SK-N-SH (cell line): ENCODE data around the gene SCAF11. TPM values are rescaled to one million over a fixed set of nuclear protein-coding genes. Genes with fewer than 3 reads are reported as not detected.

Experiments
- CTCF ChIA-PET: fragments of 300-600, 350-600 bp; formaldehyde crosslinking; extraction: SDS; loops from one replicate; lab custom pipeline; 2021; lab: Yijun Ruan, JAX
- POLR2A ChIA-PET: fragments of 350-600 bp; sonication (Branson Sonifier 250); formaldehyde crosslinking; extraction: SDS; loops from one replicate; lab custom pipeline; 2020; ENCODE audit warnings: antibody characterized with exemption, inconsistent platforms; lab: Yijun Ruan, JAX
- DNase-seq: peaks from one replicate; pipeline ENCODE4 v3.0.0; 2012
- H2AFZ ChIP-seq: fragments of 200-600 bp; sonication (generic); 2 replicates; pipeline ENCODE4 v1.8.1; 2016; ENCODE audit warnings: antibody characterized with exemption, mild to moderate bottlenecking, low read depth
- H3F3A ChIP-seq: fragments of 200-600 bp; sonication (generic); replicated peaks from 2 replicates; pipeline ENCODE3; 2016; ENCODE audit warnings: antibody characterized with exemption, mild to moderate bottlenecking; ENCODE audit not compliant: insufficient read depth
- H3K27ac ChIP-seq, 2 experiments: fragments of 200-500 bp in 1 of 2; fragments of 200-600 bp in 1 of 2; sonication (Bioruptor generic) in 1 of 2; sonication (generic), shearing (Covaris generic) in 1 of 2; 2 replicates each; pipeline versions ENCODE4 v1.5.1 to v1.6.1; 2014 to 2016; ENCODE audit warnings: low read depth in 2 of 2, inconsistent platforms in 1 of 2, low read length in 1 of 2, mild to moderate bottlenecking in 1 of 2, mixed read lengths in 1 of 2
- H3K27me3 ChIP-seq: fragments of 200-600 bp; sonication (generic), shearing (Covaris generic); 2 replicates; pipeline ENCODE4 v1.6.1; 2016; ENCODE audit warnings: mixed run types; ENCODE audit not compliant: insufficient read depth
- H3K36me3 ChIP-seq, 2 experiments: fragments of 200-500 bp in 1 of 2; fragments of 200-600 bp in 1 of 2; sonication (Bioruptor generic) in 1 of 2; sonication (generic) in 1 of 2; replicated peaks in 1 of 2; 2 replicates each; pipeline versions ENCODE3 to v1.5.1; 2014 to 2016; ENCODE audit warnings: low read length in 1 of 2, mild to moderate bottlenecking in 1 of 2; ENCODE audit not compliant: insufficient read depth in 2 of 2, control insufficient read depth in 1 of 2
- H3K4me1 ChIP-seq, 2 experiments: fragments of 200-500 bp in 1 of 2; fragments of 200-600 bp in 1 of 2; sonication (Bioruptor generic) in 1 of 2; sonication (generic), shearing (Covaris generic) in 1 of 2; 2 replicates each; pipeline versions ENCODE4 v1.5.1 to v1.6.1; 2014 to 2016; ENCODE audit warnings: low read depth in 1 of 2, low read length in 1 of 2, mixed run types in 1 of 2; ENCODE audit not compliant: insufficient read depth in 2 of 2, control insufficient read depth in 1 of 2
- H3K4me2 ChIP-seq: fragments of 200-600 bp; sonication (generic), shearing (Covaris generic); 2 replicates; pipeline ENCODE4 v1.6.1; 2017; ENCODE audit warnings: mixed run types
- H3K4me3 ChIP-seq, 2 experiments: fragments of 200-500 bp in 1 of 2; fragments of 200-600 bp in 1 of 2; sonication (Bioruptor generic) in 1 of 2; sonication (generic), shearing (Covaris generic) in 1 of 2; 2 replicates each; pipeline versions ENCODE4 v1.5.1 to v1.8.1; 2014 to 2016; ENCODE audit warnings: low read depth in 2 of 2, inconsistent platforms in 1 of 2, low read length in 1 of 2, mild to moderate bottlenecking in 1 of 2, mixed read lengths in 1 of 2, moderate library complexity in 1 of 2
- H3K79me2 ChIP-seq: fragments of 200-600 bp; sonication (generic); 2 replicates; pipeline ENCODE4 v1.8.1; 2017; ENCODE audit warnings: mild to moderate bottlenecking; ENCODE audit not compliant: insufficient read depth
- H3K9ac ChIP-seq: fragments of 200-600 bp; sonication (generic); 2 replicates; pipeline ENCODE4 v1.6.1; 2017; ENCODE audit warnings: mixed run types
- H3K9me2 ChIP-seq: fragments of 200-600 bp; sonication (generic); 2 replicates; pipeline ENCODE4 v1.6.1; 2017; ENCODE audit warnings: mixed run types
- H3K9me3 ChIP-seq: fragments of 200-600 bp; sonication (generic); 2 replicates; pipeline ENCODE4 v1.6.1; 2017; ENCODE audit warnings: mixed run types, mild to moderate bottlenecking, moderate library complexity
- H4K20me1 ChIP-seq: fragments of 200-600 bp; sonication (generic); 2 replicates; pipeline ENCODE4 v1.6.1; 2017; ENCODE audit warnings: mild to moderate bottlenecking, mixed run types; ENCODE audit not compliant: insufficient read depth
- CHD2 ChIP-seq: fragments of 150-350 bp; IDR thresholded peaks from 2 replicates; pipeline ENCODE4 v1.6.1; 2018; ENCODE audit warnings: low read length; ENCODE audit not compliant: partially characterized antibody
- CTCF ChIP-seq: fragments of 200-600 bp; sonication (generic); IDR thresholded peaks from 2 replicates; pipeline ENCODE4 v1.6.1; 2017; ENCODE audit warnings: antibody characterized with exemption, mild to moderate bottlenecking, moderate library complexity
- ELF1 ChIP-seq: IDR thresholded peaks from 2 replicates; pipeline ENCODE4 v1.4.0; 2012
- EP300 ChIP-seq, 2 experiments: IDR thresholded peaks; 2 replicates each; pipeline versions ENCODE4 v1.4.0 to v1.6.1; 2012; ENCODE audit warnings: borderline replicate concordance in 1 of 2, low read depth in 1 of 2, low read length in 1 of 2
- EZH2phosphoT487 ChIP-seq: fragments of 200-600 bp; sonication (generic); IDR thresholded peaks from 2 replicates; pipeline ENCODE4 v1.6.1; 2017; ENCODE audit warnings: low read depth, mixed run types, mild to moderate bottlenecking, antibody characterized with exemption, moderate library complexity, borderline replicate concordance
- GABPA ChIP-seq: IDR thresholded peaks from 2 replicates; pipeline ENCODE4 v1.4.0; 2012; ENCODE audit warnings: low read depth, mild to moderate bottlenecking
- GATA2 ChIP-seq: sonication (generic); formaldehyde crosslinking; IDR thresholded peaks from 2 replicates; pipeline ENCODE4 v1.5.0; 2020; ENCODE audit warnings: mild to moderate bottlenecking, missing genetic modification reagents
- JUND ChIP-seq: IDR thresholded peaks from 2 replicates; pipeline ENCODE4 v1.4.0; 2012
- MAX ChIP-seq: IDR thresholded peaks from 2 replicates; pipeline ENCODE4 v1.4.0; 2012; ENCODE audit warnings: low read depth
- MXI1 ChIP-seq: IDR thresholded peaks from 2 replicates; pipeline ENCODE4 v1.6.1; 2012; ENCODE audit warnings: mild to moderate bottlenecking, low read depth, low read length, improper control_type of control experiment
- NRF1 ChIP-seq: IDR thresholded peaks from 2 replicates; pipeline ENCODE4 v1.6.1; 2012; ENCODE audit warnings: low read depth, mild to moderate bottlenecking, low read length
- RAD21 ChIP-seq: IDR thresholded peaks from 2 replicates; pipeline ENCODE4 v1.6.1; 2012; ENCODE audit warnings: mild to moderate bottlenecking, low read length
- RFX5 ChIP-seq: IDR thresholded peaks from 2 replicates; pipeline ENCODE4 v1.6.1; 2012; ENCODE audit warnings: mild to moderate bottlenecking, improper control_type of control experiment, low read length
- RXRA ChIP-seq: IDR thresholded peaks from 2 replicates; pipeline ENCODE4 v1.4.0; 2012; ENCODE audit warnings: low read depth, mild to moderate bottlenecking, borderline replicate concordance
- SIN3A ChIP-seq: IDR thresholded peaks from 2 replicates; pipeline ENCODE4 v1.6.1; 2012; ENCODE audit warnings: low read depth, mild to moderate bottlenecking, low read length, moderate library complexity, borderline replicate concordance
- SMC3 ChIP-seq: IDR thresholded peaks from 2 replicates; pipeline ENCODE4 v1.6.1; 2012; ENCODE audit warnings: low read depth, low read length, improper control_type of control experiment
- TAF1 ChIP-seq: IDR thresholded peaks from 2 replicates; pipeline ENCODE4 v1.6.1; 2012; ENCODE audit warnings: low read depth, mild to moderate bottlenecking, low read length, moderate library complexity, borderline replicate concordance
- TCF12 ChIP-seq: IDR thresholded peaks from 2 replicates; pipeline ENCODE4 v1.4.0; 2012
- USF1 ChIP-seq: IDR thresholded peaks from 2 replicates; pipeline ENCODE4 v1.4.0; 2012; ENCODE audit warnings: low read depth, borderline replicate concordance
- USF2 ChIP-seq: fragments of 150-350 bp; IDR thresholded peaks from 2 replicates; pipeline ENCODE4 v1.6.1; 2017; ENCODE audit warnings: antibody characterized with exemption, low read length, low read depth, borderline replicate concordance
- WGBS: methylation state at CpG from one replicate; pipeline ENCODE4 v1.1.6; 2017; ENCODE audit warnings: low lambda C conversion rate; 5-methylcytosine and 5-hydroxymethylcytosine counted together
- polyA plus RNA-seq, 3 experiments: library from polyadenylated mRNA; depleted of rRNA; stranded (reverse); fragments of >200 nt; gene quantifications; 2 replicates each; pipeline ENCODE4 v1.2.3, GENCODE V29; 2012

Gene SCAF11
- polyA plus RNA-seq, 1 of the 3 experiments (the other 2 are of a cell fraction), result 26.1 TPM

- Histone ChIP-seq H3K9me2 (no peaks in the 10 kb centered on the region), H4K20me1 (peaks cover 90% of the 10 kb centered on the region), H3F3A (no peaks in the 10 kb centered on the region), H3K79me2 (peaks cover 100% of the 10 kb centered on the region), H3K4me1 (peaks cover 3 to 12% of the 10 kb centered on the region in 2 experiments; a peak in 1 of 4 replicates), H3K4me3 (no peak overlapping the region), H3K4me2 (no peak overlapping the region), H3K36me3 (peaks cover 9 to 12% of the 10 kb centered on the region in 2 experiments), H2AFZ (no peak overlapping the region), H3K9me3 (no peaks in the 10 kb centered on the region), H3K27me3 (no peaks in the 10 kb centered on the region), H3K9ac (no peak overlapping the region), H3K27ac (no peak overlapping the region)
- ChIA-PET POLR2A (interaction anchor here (1.2 kb wide), 1 partner anchor 11 kb away, joined by 4 read pairs; no protein-coding TSS in a partner anchor), CTCF (interaction anchor here (0.5 to 1.6 kb wide), 2 partner anchors 10 to 49 kb away, joined by 3 to 8 read pairs; no protein-coding TSS in a partner anchor)
- no peak for DNase-seq
- WGBS, result 95% methylated on average over 1 of the region's 1 CpG
- TF ChIP-seq CHD2 (no peak), EZH2phosphoT487 (no peak), ELF1 (no peak), CTCF (no peak), GATA2 (CRISPR knock-in tag) (no peak), GABPA (no peak), RFX5 (no peak), EP300 (IDR thresholded peaks at IDR 0.05; ENCODE audit: borderline replicate concordance in 1 of 2, low read depth in 1 of 2, low read length in 1 of 2) (no peak), TCF12 (no peak), NRF1 (no peak), RAD21 (no peak), RXRA (no peak), MAX (no peak), TAF1 (no peak), JUND (no peak), SMC3 (no peak), SIN3A (no peak), USF2 (no peak), USF1 (no peak), MXI1 (no peak)
Observed at GRCh38 chr12:45980540-45980939, 9.8 kb downstream of the SCAF11 start.
